Hematopoietic multipotent progenitor cell treated with erythropoietin and hydrocortisone succinate and interleukin-3 and kit ligand, for 17 days (in vitro differentiated cells): ENCODE results near the gene NOSIP.
A peak's percentile ranks its signal among the peaks of the same experiment; 100 is the strongest.

Source experiments
- DNase-seq: peaks from one replicate; pipeline ENCODE4 v3.0.0-alpha.2; 2015; ENCODE audit warnings: low spot score

The NOSIP gene

DNA sequence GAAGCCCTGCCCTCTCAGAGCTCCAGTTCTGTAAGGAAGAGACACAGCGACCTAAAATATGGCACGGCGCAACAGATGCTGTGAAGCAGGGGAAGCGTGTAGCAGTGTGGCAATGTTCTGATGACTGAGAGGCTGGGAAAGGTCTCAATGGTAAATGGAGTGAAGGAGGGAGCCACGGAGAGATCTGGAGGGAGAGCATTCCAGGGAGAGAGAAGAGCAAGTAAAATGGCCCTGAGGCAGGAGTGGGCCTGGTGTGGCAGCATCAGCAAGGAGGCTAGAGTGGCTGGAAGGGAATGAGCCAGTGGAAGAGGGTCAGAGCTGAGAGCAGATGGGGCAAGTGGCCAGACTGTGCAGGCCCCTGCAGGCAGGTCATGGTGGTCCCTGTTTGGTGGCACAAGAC, 36.2 kb downstream of the NOSIP start:
- DNase-seq = no peak

GRCh38 chr19:49543032-49543431, 37.3 kb downstream of the NOSIP start:
- no peak for DNase-seq

DNA sequence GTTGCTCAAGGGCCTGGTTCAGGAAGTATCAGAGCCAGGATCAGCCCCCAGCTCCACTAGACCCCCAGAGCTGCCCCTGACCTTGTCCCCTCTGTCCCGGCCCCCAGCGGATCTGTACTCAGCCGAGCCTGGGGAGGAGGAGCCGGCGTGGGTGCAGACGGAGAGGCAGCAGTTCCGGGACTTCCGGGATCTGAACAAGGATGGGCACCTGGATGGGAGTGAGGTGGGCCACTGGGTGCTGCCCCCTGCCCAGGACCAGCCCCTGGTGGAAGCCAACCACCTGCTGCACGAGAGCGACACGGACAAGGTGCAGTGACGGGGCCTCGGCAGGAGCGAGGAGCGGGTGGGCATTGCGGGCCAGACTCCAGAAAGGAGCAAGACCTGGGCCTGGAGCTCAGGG, 37.9 kb downstream of the NOSIP start:
- DNase-seq = no peak

GRCh38 chr19:49541914-49542313, 38.4 kb downstream of the NOSIP start:
- no peak for DNase-seq

- DNase-seq = no peak
Observed at GRCh38 chr19:49539192-49539952, 41.0 kb downstream of the NOSIP start.

GRCh38 chr19:49538643-49539042, 41.7 kb downstream of the NOSIP start:
- no peak for DNase-seq

- no peak for DNase-seq
Observed at GRCh38 chr19:49536921-49537462, 43.4 kb downstream of the NOSIP start.

- no peak for DNase-seq
Observed at GRCh38 chr19:49534632-49535385, 45.5 kb downstream of the NOSIP start.

DNA sequence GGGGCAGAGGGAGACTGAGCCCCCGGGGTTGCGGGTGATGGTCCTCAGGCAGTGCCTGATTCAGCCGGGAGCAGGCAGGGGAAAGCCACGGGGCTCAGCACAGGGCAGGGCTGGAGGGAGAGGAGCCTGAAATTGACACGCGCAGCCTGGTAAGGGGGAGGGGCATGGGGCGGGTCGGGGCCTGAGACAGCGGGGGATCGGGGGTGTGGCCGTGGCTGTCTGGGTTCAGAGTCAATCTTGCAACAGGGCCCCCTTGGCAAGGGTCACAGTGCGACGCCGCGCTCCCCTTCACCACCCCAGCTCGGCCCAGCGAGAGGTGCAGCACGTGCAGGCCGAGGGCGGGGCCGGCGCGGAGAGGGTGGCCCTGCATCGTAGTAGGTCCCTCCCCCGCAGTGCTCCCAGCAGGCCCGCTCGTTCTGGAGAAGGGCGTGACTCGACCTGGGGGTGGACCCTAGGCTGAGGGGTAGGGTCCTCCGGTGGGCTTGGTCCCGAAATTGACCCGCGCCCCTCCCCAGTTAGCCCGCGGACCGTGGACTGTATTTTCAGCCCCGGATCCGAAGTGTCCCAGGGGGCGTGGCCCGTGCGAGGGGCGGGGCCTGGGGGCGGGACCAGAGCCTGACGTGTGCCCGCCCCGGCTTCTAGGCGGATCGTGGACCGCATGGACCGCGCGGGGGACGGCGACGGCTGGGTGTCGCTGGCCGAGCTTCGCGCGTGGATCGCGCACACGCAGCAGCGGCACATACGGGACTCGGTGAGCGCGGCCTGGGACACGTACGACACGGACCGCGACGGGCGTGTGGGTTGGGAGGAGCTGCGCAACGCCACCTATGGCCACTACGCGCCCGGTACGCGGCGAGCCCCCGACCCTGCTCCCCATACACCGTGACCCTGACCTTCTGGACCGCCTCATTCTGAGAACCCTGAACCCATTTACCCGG, 46.5 kb downstream of the NOSIP start:
- peak; percentile 84 for DNase-seq

DNA sequence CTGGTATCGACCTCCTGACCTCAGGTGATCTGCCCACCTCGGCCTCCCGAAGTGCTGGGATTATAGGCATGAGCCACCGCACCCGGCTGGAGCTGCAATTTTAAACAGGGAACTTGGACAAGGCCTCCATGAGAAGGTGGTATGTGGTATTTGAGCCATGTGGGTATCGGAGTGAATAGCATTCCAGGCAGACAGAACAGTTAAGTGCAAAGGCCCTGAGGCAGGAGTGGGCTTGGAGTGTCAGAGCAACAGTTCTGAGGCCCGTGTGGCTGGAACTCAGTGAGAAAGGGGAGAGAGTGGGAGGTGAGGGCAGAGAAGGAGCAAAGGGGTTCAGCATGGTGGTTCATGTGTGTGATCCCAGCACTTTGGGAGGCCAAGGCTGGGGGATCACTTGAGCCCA, 49.6 kb downstream of the NOSIP start:
- DNase-seq = no peak

DNA sequence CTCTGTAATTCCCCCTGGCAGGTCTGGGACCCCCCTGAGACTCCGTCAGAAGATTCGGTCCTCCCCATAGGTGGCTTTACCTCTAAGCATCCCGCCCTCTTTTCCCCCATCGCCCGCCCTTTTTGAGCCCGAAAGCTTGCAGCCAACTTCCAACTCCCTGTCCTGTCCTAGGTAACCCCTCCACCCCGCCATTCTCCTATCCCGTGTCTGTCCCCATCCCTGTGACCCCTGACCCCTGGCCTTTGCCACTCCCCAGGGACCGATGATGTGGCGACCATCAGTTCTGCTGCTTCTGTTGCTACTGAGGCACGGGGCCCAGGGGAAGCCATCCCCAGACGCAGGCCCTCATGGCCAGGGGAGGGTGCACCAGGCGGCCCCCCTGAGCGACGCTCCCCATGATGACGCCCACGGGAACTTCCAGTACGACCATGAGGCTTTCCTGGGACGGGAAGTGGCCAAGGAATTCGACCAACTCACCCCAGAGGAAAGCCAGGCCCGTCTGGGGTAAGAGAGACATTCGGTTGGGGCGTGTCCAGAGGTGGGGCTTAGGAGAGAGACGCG, 52.1 kb downstream of the NOSIP start:
- no peak for DNase-seq

GRCh38 chr19:49524812-49525455, 55.4 kb downstream of the NOSIP start:
- no peak for DNase-seq

DNA sequence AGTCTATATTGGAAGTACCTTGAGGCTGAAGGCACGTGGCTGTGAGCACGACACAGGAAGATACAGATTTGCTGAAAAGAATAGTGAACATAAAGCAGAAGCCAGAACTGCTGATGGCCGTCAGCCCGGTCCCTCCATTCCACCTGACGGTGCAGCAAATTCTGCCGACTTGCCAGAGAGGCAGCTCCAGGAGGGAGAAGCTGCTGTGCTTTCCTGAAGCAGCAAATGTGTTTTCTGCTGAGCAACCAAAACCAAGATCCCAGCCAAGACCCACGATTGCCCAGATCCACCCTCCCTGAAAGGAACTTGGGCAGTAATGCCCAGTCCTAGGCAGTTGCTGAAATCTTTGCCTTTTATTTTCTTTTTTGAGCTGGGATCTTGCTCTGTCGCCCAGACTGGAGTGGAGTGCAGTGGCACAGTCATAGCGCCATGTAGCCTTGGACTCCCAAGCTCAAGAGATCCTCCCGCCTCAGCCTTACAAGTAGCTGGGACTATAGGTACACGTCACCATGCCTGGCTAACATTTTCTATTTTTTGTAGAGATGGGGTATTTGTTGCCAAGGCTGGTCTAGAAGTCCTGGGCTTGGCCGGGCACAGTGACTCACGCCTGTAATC, 59.5 kb downstream of the NOSIP start:
- DNase-seq = no peak

DNA sequence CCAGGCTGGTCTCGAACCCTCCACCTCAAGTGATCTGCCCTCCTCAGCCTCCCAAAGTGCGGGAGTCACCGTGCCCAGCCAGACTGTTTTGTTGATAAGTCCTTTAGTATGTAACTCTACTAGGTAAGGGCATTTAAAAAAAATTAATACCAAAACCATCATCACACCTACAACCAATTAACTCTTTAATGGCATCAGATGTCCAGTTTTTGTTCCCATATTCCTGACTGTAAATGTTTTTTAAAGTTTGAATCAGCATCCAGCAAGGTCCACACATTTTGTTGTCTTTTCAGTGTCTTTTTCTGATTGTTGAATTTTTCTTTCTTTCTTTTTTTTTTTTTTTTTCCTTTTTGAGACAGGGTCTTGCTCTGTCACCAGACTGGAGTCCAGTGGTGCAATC, 62.3 kb downstream of the NOSIP start:
- DNase-seq = no peak

GRCh38 chr19:49515767-49516166, 64.6 kb downstream of the NOSIP start:
- DNase-seq = no peak

DNA sequence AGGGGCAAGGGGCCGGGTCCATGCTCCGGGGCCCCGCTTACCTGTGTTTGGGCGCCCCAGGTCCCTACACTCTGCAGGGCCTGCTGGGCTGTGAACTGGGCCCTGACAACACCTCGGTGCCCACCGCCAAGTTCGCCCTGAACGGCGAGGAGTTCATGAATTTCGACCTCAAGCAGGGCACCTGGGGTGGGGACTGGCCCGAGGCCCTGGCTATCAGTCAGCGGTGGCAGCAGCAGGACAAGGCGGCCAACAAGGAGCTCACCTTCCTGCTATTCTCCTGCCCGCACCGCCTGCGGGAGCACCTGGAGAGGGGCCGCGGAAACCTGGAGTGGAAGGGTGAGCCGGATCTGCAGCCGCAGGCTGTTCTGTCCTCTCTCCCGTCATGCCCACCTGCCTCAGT, 66.2 kb downstream of the NOSIP start:
- no peak for DNase-seq

- no peak for DNase-seq
Observed at GRCh38 chr19:49513746-49514118, 66.6 kb downstream of the NOSIP start.

DNA sequence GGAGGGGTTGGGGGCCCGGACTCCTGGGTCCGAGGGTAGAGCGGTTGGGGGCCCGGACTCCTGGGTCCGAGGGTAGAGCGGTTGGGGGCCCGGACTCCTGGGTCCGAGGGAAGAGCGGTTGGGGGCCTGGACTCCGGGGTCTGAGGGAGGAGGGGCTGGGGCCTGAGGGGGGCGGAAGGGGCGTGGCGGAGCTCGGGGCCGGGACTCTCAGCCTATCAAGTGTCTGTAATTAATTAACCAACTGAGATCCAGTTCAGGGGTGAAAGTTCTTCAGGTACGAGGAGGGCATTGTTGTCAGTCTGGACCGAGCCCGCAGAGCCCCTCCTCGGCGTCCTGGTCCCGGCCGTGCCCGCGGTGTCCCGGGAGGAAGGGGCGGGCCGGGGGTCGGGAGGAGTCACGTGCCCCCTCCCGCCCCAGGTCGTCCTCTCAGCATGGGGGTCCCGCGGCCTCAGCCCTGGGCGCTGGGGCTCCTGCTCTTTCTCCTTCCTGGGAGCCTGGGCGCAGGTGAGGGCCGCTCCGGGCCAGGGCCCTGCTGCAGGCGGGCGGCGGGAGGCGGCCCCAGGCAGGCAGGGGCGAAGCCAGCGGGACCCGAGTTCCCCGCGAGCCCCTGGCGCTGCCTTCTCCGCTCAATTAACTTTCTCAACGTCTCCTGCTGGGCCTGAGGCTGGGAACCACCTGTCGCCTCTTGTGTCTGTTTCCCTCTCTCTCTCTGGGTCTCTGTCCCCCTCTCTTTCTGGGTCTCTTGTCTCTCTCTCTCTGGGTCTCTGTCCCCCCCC, 67.2 kb downstream of the NOSIP start:
- DNase-seq = no peak

GRCh38 chr19:49507803-49508494, 72.4 kb downstream of the NOSIP start:
- no peak for DNase-seq
